Brain microvascular endothelial cell (primary cell): ENCODE results near the gene ESPN.
"Not testable (repeated sequence)": the region's sequence is repeated elsewhere in the genome, so short reads cannot be mapped to it uniquely, and the experiment has no call there.

Source experiments
- DNase-seq: peaks from one replicate; pipeline ENCODE4 v3.0.0-alpha.2; 2020
- H3K27ac ChIP-seq: fragments of 250-450 bp; sonication (Bioruptor Pico); 2 replicates; pipeline ENCODE4 v1.5.1; 2020; ENCODE audit warnings: mild to moderate bottlenecking, moderate library complexity
- H3K27me3 ChIP-seq: fragments of 250-450 bp; sonication (Bioruptor Pico); replicated peaks from 2 replicates; pipeline ENCODE4 v1.5.1; 2020; ENCODE audit warnings: mild to moderate bottlenecking
- H3K36me3 ChIP-seq: fragments of 250-450 bp; sonication (Bioruptor Pico); replicated peaks from 2 replicates; pipeline ENCODE4 v1.5.1; 2020; ENCODE audit warnings: mild to moderate bottlenecking
- H3K4me3 ChIP-seq: 2 replicates; pipeline ENCODE4 v1.5.1; 2011; ENCODE audit warnings: low read depth, mild to moderate bottlenecking, control low read depth, low read length, moderate library complexity
- CTCF ChIP-seq: IDR thresholded peaks from 2 replicates; pipeline ENCODE4 v1.5.1; 2011; ENCODE audit warnings: low read depth, mild to moderate bottlenecking, moderate library complexity, low read length, control low read depth, inconsistent platforms; ENCODE audit errors: missing control alignments
- in situ Hi-C: cut with HindIII; loops from 2 replicates; pipeline ENCODE4 v1.10.0; 2017; ENCODE audit warnings: low sequenced_read_pairs, low pct_ligation_motif_present

Gene ESPN

DNA sequence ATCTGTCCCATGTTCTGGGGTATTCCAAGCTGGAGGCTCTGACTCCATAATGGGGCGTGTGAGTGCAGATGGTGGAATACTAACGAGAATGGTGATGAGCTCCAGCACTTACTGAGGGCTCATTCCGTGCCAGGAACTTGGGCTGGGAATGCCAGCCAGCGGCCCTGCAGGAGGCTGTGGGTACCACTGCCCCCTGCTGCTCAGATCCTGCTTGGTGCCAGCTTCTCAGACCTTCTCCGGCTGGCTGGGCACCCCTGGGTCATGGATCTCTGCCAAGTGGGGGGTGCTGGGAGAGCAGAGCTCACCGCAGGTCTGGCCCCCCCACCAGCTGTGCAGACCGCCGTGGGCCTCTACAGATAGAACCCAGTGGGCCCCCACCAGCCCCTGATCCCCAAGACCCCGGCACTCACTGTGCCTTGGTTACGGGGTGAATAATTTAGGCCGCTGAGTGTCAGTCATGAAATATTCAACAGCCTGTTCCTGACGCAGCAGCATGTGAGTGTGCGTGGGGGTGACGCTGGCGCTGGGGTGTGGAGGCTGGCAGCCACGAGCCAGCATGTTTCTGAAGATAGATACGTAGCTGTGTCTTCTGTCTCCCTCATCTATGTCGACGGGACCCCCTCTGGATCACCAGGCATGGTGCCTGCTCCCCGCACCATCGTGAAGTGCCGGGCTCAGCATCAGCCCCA, 12.6 kb downstream of the ESPN start:
- H3K27ac ChIP-seq, H3K36me3 ChIP-seq, DNase-seq, in situ Hi-C loops, H3K4me3 ChIP-seq: not testable (repeated sequence)
- peak; percentile 41 for TF ChIP-seq CTCF
- H3K27me3 ChIP-seq: peaks cover 15% of the 10 kb centered on the region

- Histone ChIP-seq H3K27ac (no peak overlapping the region), H3K4me3 (no peak overlapping the region), H3K27me3 (peaks cover 15% of the 10 kb centered on the region), H3K36me3 (no peaks in the 10 kb centered on the region)
- no peak for DNase-seq
- in situ Hi-C loops: no loop called here
- TF ChIP-seq CTCF: peak; percentile 91
These were observed 13.5 kb downstream of the ESPN start for GRCh38 chr1:6438047-6438525.

GRCh38 chr1:6440198-6441126, 15.9 kb downstream of the ESPN start:
- Histone ChIP-seq H3K27ac (no peak overlapping the region), H3K36me3 (no peaks in the 10 kb centered on the region), H3K4me3 (no peak overlapping the region), H3K27me3 (peaks cover 15% of the 10 kb centered on the region)
- DNase-seq: no peak
- in situ Hi-C loops: no loop called here
- TF ChIP-seq CTCF: no peak

GRCh38 chr1:6441586-6441985, 17.0 kb downstream of the ESPN start:
- in situ Hi-C loops: no loop called here
- Histone ChIP-seq H3K27ac (no peak overlapping the region), H3K4me3 (no peak overlapping the region), H3K36me3 (no peaks in the 10 kb centered on the region), H3K27me3 (peaks cover 14% of the 10 kb centered on the region)
- no peak for TF ChIP-seq CTCF
- no peak for DNase-seq

GRCh38 chr1:6443339-6444115, 19.0 kb downstream of the ESPN start:
- no peak overlapping the region for H3K4me3 ChIP-seq
- H3K36me3 ChIP-seq: no peaks in the 10 kb centered on the region
- no peak for DNase-seq
- in situ Hi-C loops: no loop called here
- no peak for TF ChIP-seq CTCF
- H3K27ac ChIP-seq: no peak overlapping the region
- H3K27me3 ChIP-seq: peaks cover 27% of the 10 kb centered on the region
